ENCODE data around the gene P3H4. TPM values are rescaled to one million over a fixed set of nuclear protein-coding genes. Genes with fewer than 3 reads are reported as not detected.

P3H4 gene
- total RNA-seq, 1 experiment from 2014 or later: 58.9 TPM

- Histone ChIP-seq H3K4me1 (ENCODE audit: control insufficient read depth, insufficient read depth, low read length) (peaks cover 25% of the 10 kb centered on the region), H3K9me3 (ENCODE audit: control insufficient read depth, insufficient read depth, low read depth, low read length) (no peaks in the 10 kb centered on the region), H3K27ac (ENCODE audit: low read length) (peak overlapping the region; percentile 99), H3K4me3 (ENCODE audit: low read depth in 2 of 2, low read length in 2 of 2) (peak overlapping the region; percentile 74 to 80), H3K27me3 (ENCODE audit: control insufficient read depth, insufficient read depth, low read length) (no peaks in the 10 kb centered on the region), H3K36me3 (ENCODE audit: control insufficient read depth, insufficient read depth, low read length) (peaks cover under 1% of the 10 kb centered on the region)
- BruUV-seq (replicated peaks): no TSS peak
- intact Hi-C loops (cut with micrococcal nuclease; ENCODE audit: unreplicated experiment): no loop called here
- ChIA-PET CTCF (no interaction called here), POLR2A (no interaction called here)
- DNase-seq (ENCODE audit: low read depth, low spot score) (no peak), ATAC-seq (peak; percentile 1)
- in situ Hi-C loops (cut with HindIII; ENCODE audit: low pct_unique_long_range_greater_than_20kb, low sequenced_read_pairs): no loop called here
- TF ChIP-seq POLR2AphosphoS5 (IDR thresholded peaks at IDR 0.05; ENCODE audit: low read depth, low read length): no peak
- TF ChIP-seq, protein P1, sequence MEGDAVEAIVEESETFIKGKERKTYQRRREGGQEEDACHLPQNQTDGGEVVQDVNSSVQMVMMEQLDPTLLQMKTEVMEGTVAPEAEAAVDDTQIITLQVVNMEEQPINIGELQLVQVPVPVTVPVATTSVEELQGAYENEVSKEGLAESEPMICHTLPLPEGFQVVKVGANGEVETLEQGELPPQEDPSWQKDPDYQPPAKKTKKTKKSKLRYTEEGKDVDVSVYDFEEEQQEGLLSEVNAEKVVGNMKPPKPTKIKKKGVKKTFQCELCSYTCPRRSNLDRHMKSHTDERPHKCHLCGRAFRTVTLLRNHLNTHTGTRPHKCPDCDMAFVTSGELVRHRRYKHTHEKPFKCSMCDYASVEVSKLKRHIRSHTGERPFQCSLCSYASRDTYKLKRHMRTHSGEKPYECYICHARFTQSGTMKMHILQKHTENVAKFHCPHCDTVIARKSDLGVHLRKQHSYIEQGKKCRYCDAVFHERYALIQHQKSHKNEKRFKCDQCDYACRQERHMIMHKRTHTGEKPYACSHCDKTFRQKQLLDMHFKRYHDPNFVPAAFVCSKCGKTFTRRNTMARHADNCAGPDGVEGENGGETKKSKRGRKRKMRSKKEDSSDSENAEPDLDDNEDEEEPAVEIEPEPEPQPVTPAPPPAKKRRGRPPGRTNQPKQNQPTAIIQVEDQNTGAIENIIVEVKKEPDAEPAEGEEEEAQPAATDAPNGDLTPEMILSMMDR (IDR thresholded peaks at IDR 0.05): no peak
- TF ChIP-seq TCF7L2 (IDR thresholded peaks at IDR 0.05; ENCODE audit: low read depth, low read length): no peak
- TF ChIP-seq SIN3A (IDR thresholded peaks at IDR 0.05; ENCODE audit: borderline replicate concordance, insufficient read depth, low read depth, low read length): no peak
- TF ChIP-seq, protein P2, sequence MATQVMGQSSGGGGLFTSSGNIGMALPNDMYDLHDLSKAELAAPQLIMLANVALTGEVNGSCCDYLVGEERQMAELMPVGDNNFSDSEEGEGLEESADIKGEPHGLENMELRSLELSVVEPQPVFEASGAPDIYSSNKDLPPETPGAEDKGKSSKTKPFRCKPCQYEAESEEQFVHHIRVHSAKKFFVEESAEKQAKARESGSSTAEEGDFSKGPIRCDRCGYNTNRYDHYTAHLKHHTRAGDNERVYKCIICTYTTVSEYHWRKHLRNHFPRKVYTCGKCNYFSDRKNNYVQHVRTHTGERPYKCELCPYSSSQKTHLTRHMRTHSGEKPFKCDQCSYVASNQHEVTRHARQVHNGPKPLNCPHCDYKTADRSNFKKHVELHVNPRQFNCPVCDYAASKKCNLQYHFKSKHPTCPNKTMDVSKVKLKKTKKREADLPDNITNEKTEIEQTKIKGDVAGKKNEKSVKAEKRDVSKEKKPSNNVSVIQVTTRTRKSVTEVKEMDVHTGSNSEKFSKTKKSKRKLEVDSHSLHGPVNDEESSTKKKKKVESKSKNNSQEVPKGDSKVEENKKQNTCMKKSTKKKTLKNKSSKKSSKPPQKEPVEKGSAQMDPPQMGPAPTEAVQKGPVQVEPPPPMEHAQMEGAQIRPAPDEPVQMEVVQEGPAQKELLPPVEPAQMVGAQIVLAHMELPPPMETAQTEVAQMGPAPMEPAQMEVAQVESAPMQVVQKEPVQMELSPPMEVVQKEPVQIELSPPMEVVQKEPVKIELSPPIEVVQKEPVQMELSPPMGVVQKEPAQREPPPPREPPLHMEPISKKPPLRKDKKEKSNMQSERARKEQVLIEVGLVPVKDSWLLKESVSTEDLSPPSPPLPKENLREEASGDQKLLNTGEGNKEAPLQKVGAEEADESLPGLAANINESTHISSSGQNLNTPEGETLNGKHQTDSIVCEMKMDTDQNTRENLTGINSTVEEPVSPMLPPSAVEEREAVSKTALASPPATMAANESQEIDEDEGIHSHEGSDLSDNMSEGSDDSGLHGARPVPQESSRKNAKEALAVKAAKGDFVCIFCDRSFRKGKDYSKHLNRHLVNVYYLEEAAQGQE (IDR thresholded peaks at IDR 0.05; ENCODE audit: insufficient read depth in 1 of 2, low read depth in 2 of 2, low read length in 1 of 2): no peak
Observed at GRCh38 chr17:41813152-41813680, 1.5 kb upstream of the P3H4 start.

DNA sequence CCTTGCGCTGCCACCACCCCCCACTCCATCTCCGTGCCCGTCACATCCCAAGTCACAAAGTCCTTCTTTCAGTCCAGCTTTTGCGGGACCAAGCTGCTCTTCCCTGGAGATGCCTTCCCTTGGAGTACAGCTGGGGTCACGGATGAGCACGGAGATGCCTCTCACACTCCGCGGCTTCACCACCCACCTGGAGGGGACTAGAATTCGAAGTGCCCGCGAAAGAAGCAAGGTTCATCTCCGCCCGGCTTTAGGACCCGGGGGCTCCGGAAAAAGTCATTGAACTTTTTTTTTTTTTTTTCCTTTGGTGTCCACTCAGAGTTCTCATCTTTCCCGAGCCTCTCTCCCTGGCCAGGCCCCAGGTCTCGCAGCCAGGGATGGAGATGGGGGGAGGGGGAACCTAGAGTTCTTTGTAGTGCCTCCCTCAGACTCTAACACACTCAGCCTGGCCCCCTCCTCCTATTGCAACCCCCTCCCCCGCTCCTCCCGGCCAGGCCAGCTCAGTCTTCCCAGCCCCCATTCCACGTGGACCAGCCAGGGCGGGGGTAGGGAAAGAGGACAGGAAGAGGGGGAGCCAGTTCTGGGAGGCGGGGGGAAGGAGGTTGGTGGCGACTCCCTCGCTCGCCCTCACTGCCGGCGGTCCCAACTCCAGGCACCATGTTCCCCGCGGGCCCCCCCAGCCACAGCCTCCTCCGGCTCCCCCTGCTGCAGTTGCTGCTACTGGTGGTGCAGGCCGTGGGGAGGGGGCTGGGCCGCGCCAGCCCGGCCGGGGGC is 817 bp upstream of the P3H4 start, which contains the start of gene FKBP10:
Gene FKBP10 (plus strand): TSS at position 624 of the 771 bp plus-strand sequence. CDS start 31 bp downstream, at position 655.
- Histone ChIP-seq H3K9me3 (ENCODE audit: control insufficient read depth, insufficient read depth, low read depth, low read length) (no peaks in the 10 kb centered on the region), H3K27ac (ENCODE audit: low read length) (peak within 1 kb of the TSS; percentile 99), H3K4me1 (ENCODE audit: control insufficient read depth, insufficient read depth, low read length) (peaks cover 25% of the 10 kb centered on the region), H3K27me3 (ENCODE audit: control insufficient read depth, insufficient read depth, low read length) (no peaks in the 10 kb centered on the region), H3K4me3 (ENCODE audit: low read depth in 2 of 2, low read length in 2 of 2) (peak within 1 kb of the TSS; percentile 74 to 80), H3K36me3 (ENCODE audit: control insufficient read depth, insufficient read depth, low read length) (no peaks in the 10 kb centered on the region; the same call in 1 of the 2 replicates)
- ATAC-seq (peak; percentile 72), DNase-seq (ENCODE audit: low read depth, low spot score) (peak; percentile 51)
- no peak; the same call in none of the 2 replicates for TF ChIP-seq POLR2AphosphoS5 (IDR thresholded peaks at IDR 0.05; ENCODE audit: low read depth, low read length)
- TF ChIP-seq SIN3A (IDR thresholded peaks at IDR 0.05; ENCODE audit: borderline replicate concordance, insufficient read depth, low read depth, low read length): peak; percentile 66; the same call in 1 of the 2 replicates
- peak; percentile 70; the same call in 1 of the 2 replicates for TF ChIP-seq TCF7L2 (IDR thresholded peaks at IDR 0.05; ENCODE audit: low read depth, low read length)
- CTCF ChIA-PET: interaction anchor here (0.6 to 3.3 kb wide), 3 partner anchors 12 to 75 kb away, joined by 3 to 12 read pairs (median 3); no protein-coding TSS in a partner anchor
- BruUV-seq (replicated peaks): no TSS peak
- intact Hi-C loops (cut with micrococcal nuclease; ENCODE audit: unreplicated experiment) (no loop called here), in situ Hi-C loops (cut with HindIII; ENCODE audit: low pct_unique_long_range_greater_than_20kb, low sequenced_read_pairs) (no loop called here)
- POLR2A ChIA-PET: interaction anchor here (0.5 to 0.7 kb wide), 5 partner anchors 8 to 1613 kb away, joined by 3 to 14 read pairs (median 5); no protein-coding TSS in a partner anchor
